ENCODE results near the gene PPM1D. TPM values are rescaled to one million over a fixed set of nuclear protein-coding genes. Genes with fewer than 3 reads are reported as not detected.

Gene PPM1D
- total RNA-seq, 1 donor from 2014 or later = 21.2 TPM

DNA sequence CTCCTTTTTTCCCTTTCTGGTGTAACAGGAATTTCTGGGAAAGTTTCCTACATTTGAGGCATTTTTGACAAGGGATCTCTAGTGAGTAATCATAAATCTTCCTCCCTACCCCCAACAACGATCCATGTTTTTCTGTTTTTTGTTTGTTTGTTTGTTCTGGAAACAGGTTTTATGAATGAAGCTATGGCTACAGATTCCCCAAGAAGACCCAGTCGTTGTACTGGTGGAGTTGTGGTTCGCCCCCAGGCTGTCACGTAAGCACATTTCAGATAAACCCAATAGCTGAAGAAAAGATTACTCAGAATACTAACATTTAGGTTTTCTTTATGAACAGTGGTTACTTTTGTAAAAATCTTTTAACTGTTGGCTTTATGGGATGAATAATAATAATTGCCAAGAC is 79.3 kb downstream of the PPM1D start:
- H3K4me3 Mint-ChIP-seq (ENCODE audit: low read depth) = peak overlapping the region; percentile 43
- H3K27ac Mint-ChIP-seq = peak overlapping the region; percentile 53
- H3K9me3 Mint-ChIP-seq (ENCODE audit: low read depth) = no peaks in the 10 kb centered on the region
- H3K4me1 Mint-ChIP-seq (ENCODE audit: low read depth) = peaks cover 14% of the 10 kb centered on the region
- H3K27me3 Mint-ChIP-seq = no peaks in the 10 kb centered on the region
- TF ChIP-seq, protein P1, sequence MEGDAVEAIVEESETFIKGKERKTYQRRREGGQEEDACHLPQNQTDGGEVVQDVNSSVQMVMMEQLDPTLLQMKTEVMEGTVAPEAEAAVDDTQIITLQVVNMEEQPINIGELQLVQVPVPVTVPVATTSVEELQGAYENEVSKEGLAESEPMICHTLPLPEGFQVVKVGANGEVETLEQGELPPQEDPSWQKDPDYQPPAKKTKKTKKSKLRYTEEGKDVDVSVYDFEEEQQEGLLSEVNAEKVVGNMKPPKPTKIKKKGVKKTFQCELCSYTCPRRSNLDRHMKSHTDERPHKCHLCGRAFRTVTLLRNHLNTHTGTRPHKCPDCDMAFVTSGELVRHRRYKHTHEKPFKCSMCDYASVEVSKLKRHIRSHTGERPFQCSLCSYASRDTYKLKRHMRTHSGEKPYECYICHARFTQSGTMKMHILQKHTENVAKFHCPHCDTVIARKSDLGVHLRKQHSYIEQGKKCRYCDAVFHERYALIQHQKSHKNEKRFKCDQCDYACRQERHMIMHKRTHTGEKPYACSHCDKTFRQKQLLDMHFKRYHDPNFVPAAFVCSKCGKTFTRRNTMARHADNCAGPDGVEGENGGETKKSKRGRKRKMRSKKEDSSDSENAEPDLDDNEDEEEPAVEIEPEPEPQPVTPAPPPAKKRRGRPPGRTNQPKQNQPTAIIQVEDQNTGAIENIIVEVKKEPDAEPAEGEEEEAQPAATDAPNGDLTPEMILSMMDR (IDR thresholded peaks at IDR 0.05; ENCODE audit: unreplicated experiment) = no peak
- DNase-seq (ENCODE audit: low spot score, unreplicated experiment) = no peak
- H3K36me3 Mint-ChIP-seq (ENCODE audit: insufficient read depth) = no peaks in the 10 kb centered on the region

DNA sequence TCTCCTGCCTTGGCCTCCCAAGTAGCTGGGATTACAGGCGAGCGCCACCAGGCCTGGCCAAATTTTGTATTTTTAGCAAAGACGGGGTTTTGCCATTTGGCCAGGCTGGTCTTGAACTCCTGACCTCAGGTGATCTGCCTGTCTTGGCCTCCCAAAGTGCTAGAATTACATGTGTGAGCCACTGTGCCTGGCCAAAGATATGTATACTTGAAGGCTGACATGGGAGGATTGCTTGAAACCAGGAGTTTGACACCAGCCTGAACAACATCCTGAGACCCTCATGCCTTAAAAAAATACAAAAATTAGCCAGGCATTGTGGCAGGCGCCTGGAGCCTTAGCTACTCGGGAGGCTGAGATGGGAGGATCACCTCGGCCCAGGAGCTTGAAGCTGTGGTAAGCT is 80.8 kb downstream of the PPM1D start:
- no peak for DNase-seq (ENCODE audit: low spot score, unreplicated experiment)
- Mint-ChIP-seq H3K9me3 (ENCODE audit: low read depth) (no peaks in the 10 kb centered on the region), H3K4me1 (ENCODE audit: low read depth) (peaks cover 14% of the 10 kb centered on the region), H3K27me3 (no peaks in the 10 kb centered on the region), H3K36me3 (ENCODE audit: insufficient read depth) (peaks cover 6% of the 10 kb centered on the region), H3K4me3 (ENCODE audit: low read depth) (no peak overlapping the region), H3K27ac (no peak overlapping the region)
- TF ChIP-seq, protein P1 (IDR thresholded peaks at IDR 0.05; ENCODE audit: unreplicated experiment) = no peak

DNA sequence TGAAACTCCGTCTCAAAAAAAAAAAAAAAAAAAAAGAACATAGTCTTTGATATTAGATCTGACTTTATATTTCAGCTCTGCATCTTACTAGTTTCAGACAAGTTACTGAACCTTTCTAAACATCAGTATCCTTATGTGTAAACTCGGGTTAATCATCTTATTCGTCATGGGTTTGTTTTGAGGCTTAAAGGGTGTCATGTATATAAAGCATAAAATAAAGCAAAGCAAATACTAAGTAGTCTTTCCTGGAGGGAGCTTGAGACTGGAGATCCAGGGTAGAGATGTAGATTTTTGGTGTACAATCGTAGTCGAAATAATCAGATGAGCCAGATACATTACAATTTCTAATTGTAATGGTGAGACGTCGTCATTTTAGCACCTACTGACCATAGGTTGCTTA is 85.4 kb downstream of the PPM1D start:
- DNase-seq (ENCODE audit: low spot score, unreplicated experiment) = no peak
- H3K4me1 Mint-ChIP-seq (ENCODE audit: low read depth) = no peaks in the 10 kb centered on the region
- no peaks in the 10 kb centered on the region for H3K27me3 Mint-ChIP-seq
- H3K9me3 Mint-ChIP-seq (ENCODE audit: low read depth) = no peaks in the 10 kb centered on the region
- H3K27ac Mint-ChIP-seq = no peak overlapping the region
- TF ChIP-seq, protein P1 (IDR thresholded peaks at IDR 0.05; ENCODE audit: unreplicated experiment) = no peak
- H3K4me3 Mint-ChIP-seq (ENCODE audit: low read depth) = no peak overlapping the region
- peaks cover 6% of the 10 kb centered on the region for H3K36me3 Mint-ChIP-seq (ENCODE audit: insufficient read depth)

DNA sequence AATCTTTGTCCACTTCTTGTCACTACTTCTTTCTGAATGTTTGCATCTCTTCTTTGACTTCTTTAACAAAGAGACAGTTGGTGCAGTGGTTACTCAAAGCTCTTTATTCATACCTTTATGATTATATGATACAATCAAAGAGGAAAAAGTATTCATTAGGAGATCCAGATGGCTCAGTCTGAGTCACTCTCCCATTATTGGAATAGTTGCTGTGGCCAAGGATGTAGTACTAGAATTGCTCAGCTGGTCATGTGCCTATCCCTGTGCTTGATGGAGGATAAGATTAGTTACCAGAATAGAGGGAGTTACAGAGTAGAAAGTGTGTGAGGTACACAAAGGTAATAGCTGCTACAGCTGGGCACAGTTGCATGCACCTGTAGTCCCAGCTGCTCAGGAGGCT is 96.0 kb downstream of the PPM1D start:
- Mint-ChIP-seq H3K27me3 (no peaks in the 10 kb centered on the region), H3K36me3 (ENCODE audit: insufficient read depth) (peaks cover 8% of the 10 kb centered on the region), H3K9me3 (ENCODE audit: low read depth) (no peaks in the 10 kb centered on the region), H3K27ac (no peak overlapping the region), H3K4me3 (ENCODE audit: low read depth) (no peak overlapping the region), H3K4me1 (ENCODE audit: low read depth) (no peaks in the 10 kb centered on the region)
- no peak for DNase-seq (ENCODE audit: low spot score, unreplicated experiment)
- TF ChIP-seq, protein P1 (IDR thresholded peaks at IDR 0.05; ENCODE audit: unreplicated experiment) = no peak

DNA sequence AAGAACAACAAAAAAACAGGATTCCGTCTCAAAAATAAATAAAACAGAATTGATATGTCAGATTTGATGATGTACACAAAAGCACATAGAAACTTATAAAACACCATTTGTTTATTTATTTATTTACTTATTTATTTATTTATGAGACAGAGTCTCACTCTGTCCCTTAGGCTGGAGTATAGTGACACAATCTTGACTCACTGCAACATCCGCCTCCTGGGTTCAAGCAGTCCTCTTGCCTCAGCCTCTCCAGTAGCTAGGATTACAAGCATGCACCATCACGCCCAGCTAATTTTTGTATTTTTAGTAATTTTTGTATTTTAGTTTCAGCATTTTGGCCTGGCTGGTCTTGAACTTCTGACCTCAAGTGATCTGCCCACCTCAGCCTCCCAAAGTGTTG is 99.1 kb downstream of the PPM1D start:
- H3K9me3 Mint-ChIP-seq (ENCODE audit: low read depth) = no peaks in the 10 kb centered on the region
- TF ChIP-seq, protein P1 (IDR thresholded peaks at IDR 0.05; ENCODE audit: unreplicated experiment) = no peak
- peaks cover 3% of the 10 kb centered on the region for H3K4me1 Mint-ChIP-seq (ENCODE audit: low read depth)
- peaks cover 10% of the 10 kb centered on the region for H3K36me3 Mint-ChIP-seq (ENCODE audit: insufficient read depth)
- no peaks in the 10 kb centered on the region for H3K27me3 Mint-ChIP-seq
- no peak overlapping the region for H3K27ac Mint-ChIP-seq
- H3K4me3 Mint-ChIP-seq (ENCODE audit: low read depth) = no peak overlapping the region
- DNase-seq (ENCODE audit: low spot score, unreplicated experiment) = no peak

All from progenitor cell of endocrine pancreas (in vitro differentiated cells).